D721Med (cell line): Measurements from ENCODE around the gene PDE7B.
"Not testable (repeated sequence)": the region's sequence is repeated elsewhere in the genome, so short reads cannot be mapped to it uniquely, and the experiment has no call there.

ENCODE experiments used
- DNase-seq: peaks from one replicate; pipeline ENCODE4 v3.0.0; 2011; ENCODE audit warnings: low spot score; ENCODE audit not compliant: insufficient read length
- FAIRE-seq: peaks from 2 replicates; lab custom pipeline; 2011; peaks lifted over from hg19 to GRCh38; lab: Jason Lieb, UNC
- CTCF ChIP-seq: IDR thresholded peaks from 2 replicates; pipeline ENCODE4 v1.5.1; 2012; ENCODE audit warnings: mild to moderate bottlenecking, control low read depth; ENCODE audit not compliant: insufficient read depth; ENCODE audit errors: missing control alignments

PDE7B gene

DNA sequence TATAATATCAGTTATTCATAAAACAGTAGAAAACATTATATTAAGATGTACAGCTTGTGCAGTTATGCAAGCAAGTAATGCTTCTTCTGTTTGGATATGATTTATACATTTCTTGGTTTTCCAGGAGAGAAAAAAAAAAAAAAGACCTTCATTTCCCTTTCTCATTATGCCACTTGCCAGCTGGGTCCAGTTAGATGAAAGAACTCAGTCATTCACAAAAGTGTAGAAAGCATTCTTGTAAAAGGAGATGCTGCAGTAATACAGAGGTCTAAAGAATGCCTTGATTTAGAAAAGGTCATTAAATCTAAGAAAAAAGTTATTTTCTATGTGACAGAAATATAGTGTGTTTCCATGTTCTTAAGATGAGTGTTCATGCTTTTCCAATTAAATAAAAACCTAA lies 7.4 kb downstream of the PDE7B start:
- TF ChIP-seq CTCF: no peak
- DNase-seq (no peak), FAIRE-seq (no peak)

GRCh38 chr6:135860361-135860760 lies 8.9 kb downstream of the PDE7B start:
- no peak for TF ChIP-seq CTCF
- DNase-seq (no peak), FAIRE-seq (no peak)

DNA sequence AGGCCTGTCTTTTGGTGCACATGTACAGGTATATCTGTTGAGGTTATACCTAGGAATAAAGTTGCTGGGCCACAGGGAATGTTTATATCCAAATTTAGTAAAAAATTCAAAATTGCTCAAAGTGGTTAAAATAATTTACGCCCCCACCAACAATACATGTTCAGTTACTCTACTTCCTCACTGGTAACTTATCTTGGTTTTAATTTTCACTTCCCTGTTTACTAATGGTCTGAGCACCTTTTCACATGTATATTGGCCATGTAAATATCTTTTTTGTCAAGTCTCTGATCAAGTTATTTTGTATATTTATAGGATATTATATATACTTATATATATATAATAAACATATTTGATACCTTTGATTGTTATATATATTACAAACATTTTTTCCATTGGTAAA lies 9.7 kb downstream of the PDE7B start:
- FAIRE-seq (no peak), DNase-seq (no peak)
- no peak for TF ChIP-seq CTCF

- not testable (repeated sequence) for DNase-seq
Measured at GRCh38 chr6:135864929-135865328, 13.4 kb downstream of the PDE7B start.

DNA sequence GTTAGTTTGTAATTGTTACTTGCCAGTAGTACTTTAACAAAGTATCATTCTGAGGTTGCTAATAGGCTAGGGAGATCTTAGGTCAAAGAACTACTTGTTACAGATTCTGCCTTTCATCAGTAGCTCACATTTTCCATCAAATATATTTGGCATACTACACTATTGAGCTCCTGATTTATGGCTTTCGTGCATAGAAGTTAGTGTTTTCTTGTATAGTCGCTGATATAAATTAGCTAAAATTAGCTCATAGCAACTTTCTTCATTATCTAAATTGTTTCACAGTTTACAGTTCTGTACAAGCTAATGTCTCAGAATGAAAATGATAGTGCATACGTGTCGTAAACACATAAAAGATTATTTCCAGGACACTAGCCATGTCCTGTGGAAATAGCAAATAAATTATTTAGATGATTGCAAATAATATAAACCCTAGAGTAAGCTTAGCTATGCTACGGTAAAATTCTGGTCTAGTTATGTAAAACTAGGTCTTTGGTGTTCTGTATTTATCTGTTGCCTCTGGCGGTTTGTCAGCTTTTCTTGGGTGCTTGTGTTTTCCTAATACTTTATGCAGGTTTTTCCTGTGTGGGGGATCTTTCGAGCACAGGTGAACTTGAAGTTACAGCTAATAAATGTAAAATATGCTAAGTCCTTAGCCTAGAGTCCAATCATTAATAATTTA lies 15.1 kb downstream of the PDE7B start:
- DNase-seq: no peak
- no peak for TF ChIP-seq CTCF
- no peak for FAIRE-seq

More at GRCh38 chr6:135864929-135865328, 13.4 kb downstream of the PDE7B start:
- FAIRE-seq: not testable (repeated sequence)

GRCh38 chr6:135867332-135867731 lies 15.8 kb downstream of the PDE7B start:
- no peak for FAIRE-seq
- no peak for DNase-seq
- no peak for TF ChIP-seq CTCF

DNA sequence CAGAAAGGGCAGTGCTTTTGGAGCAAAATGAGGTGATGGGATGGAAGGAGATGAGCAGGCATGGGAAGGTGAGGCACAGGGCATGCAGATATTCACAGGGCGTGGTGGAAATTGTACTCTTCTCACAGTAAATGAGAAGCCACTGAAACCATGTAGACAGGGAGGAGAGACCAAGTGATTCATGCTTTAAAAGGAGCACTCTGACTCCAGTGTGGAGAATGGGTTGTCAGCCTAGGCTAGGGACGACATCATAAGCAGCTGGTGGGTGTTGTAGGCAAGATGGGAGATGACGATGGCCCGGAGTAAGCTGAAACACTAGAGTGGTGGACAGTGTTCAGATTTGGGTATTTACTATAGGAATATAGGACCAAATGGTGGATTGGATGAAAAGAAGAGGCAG lies 18.4 kb downstream of the PDE7B start:
- FAIRE-seq: no peak
- DNase-seq: no peak
- no peak for TF ChIP-seq CTCF
